H1 (cell line): ENCODE data around the gene CACNA1C. TPM values are rescaled to one million over a fixed set of nuclear protein-coding genes. Genes with fewer than 3 reads are reported as not detected.

Experiments used
- CTCF ChIA-PET: fragments of 300-600 bp; sonication (Branson Sonifier 250); formaldehyde crosslinking; loops from one replicate; lab custom pipeline; 2021; ENCODE audit not compliant: partially characterized antibody; lab: Charles Lee
- POLR2A ChIA-PET: fragments of 300-600 bp; sonication (Branson Sonifier 250); formaldehyde crosslinking; loops from one replicate; lab custom pipeline; 2021; ENCODE audit warnings: inconsistent platforms; ENCODE audit not compliant: partially characterized antibody; lab: Charles Lee
- DNase-seq, 2 experiments: peaks; one replicate each; pipeline versions ENCODE4 v3.0.0 to v3.0.0-alpha.2; 2010 to 2022; ENCODE audit warnings: low spot score in 2 of 2, low read depth in 1 of 2, mixed read lengths in 1 of 2
- FAIRE-seq: peaks from 2 replicates; lab custom pipeline; 2011; peaks lifted over from hg19 to GRCh38; lab: Jason Lieb, UNC
- H2AFZ ChIP-seq: 2 replicates; pipeline ENCODE4 v1.8.1; 2012; ENCODE audit warnings: low read length, inconsistent platforms
- H2AK5ac ChIP-seq: 2 replicates; pipeline ENCODE4 v1.6.1; 2013; ENCODE audit warnings: low read depth, low read length
- H2BK120ac ChIP-seq: replicated peaks from 2 replicates; pipeline ENCODE3; 2013; ENCODE audit warnings: low read depth, low read length, inconsistent platforms
- H2BK12ac ChIP-seq: 2 replicates; pipeline ENCODE4 v1.6.1; 2013; ENCODE audit warnings: low read depth, low read length
- H2BK15ac ChIP-seq: 2 replicates; pipeline ENCODE4 v1.6.1; 2013; ENCODE audit warnings: low read length
- H2BK20ac ChIP-seq: 2 replicates; pipeline ENCODE4 v1.6.1; 2013; ENCODE audit warnings: low read length
- H2BK5ac ChIP-seq: 2 replicates; pipeline ENCODE4 v1.6.1; 2013; ENCODE audit warnings: low read depth, low read length
- H3K14ac ChIP-seq: 2 replicates; pipeline ENCODE4 v1.6.1; 2013; ENCODE audit warnings: inconsistent platforms; ENCODE audit not compliant: insufficient read length
- H3K18ac ChIP-seq: 2 replicates; pipeline ENCODE4 v1.6.1; 2013; ENCODE audit warnings: low read length; ENCODE audit errors: extremely low read depth
- H3K23ac ChIP-seq: 2 replicates; pipeline ENCODE4 v1.6.1; 2013; ENCODE audit warnings: inconsistent platforms; ENCODE audit not compliant: insufficient read length
- H3K23me2 ChIP-seq: 2 replicates; pipeline ENCODE4 v1.6.1; 2013; ENCODE audit warnings: low read depth, low read length
- H3K27ac ChIP-seq: 2 replicates; pipeline ENCODE4 v1.6.1; 2011; ENCODE audit warnings: low read depth, low read length, inconsistent platforms
- H3K27me3 ChIP-seq, 4 experiments: replicated peaks in 1 of 4; 1 replicate in 1 of 4; 2 replicates in 3 of 4; pipeline versions ENCODE4 v1.6.1 to v1.8.1; 2011 to 2013; ENCODE audit warnings: low read length in 3 of 4, mild to moderate bottlenecking in 3 of 4, inconsistent platforms in 2 of 4, mixed read lengths in 2 of 4, moderate library complexity in 1 of 4; ENCODE audit not compliant: control insufficient read depth in 3 of 4, insufficient read depth in 3 of 4; ENCODE audit errors: extremely low read depth in 1 of 4
- H3K36me3 ChIP-seq, 4 experiments: 2 replicates each; pipeline versions ENCODE4 v1.6.1 to v1.8.1; 2011 to 2013; ENCODE audit warnings: mild to moderate bottlenecking in 4 of 4, low read length in 3 of 4, moderate library complexity in 2 of 4, control low read depth in 1 of 4, inconsistent platforms in 1 of 4; ENCODE audit not compliant: insufficient read depth in 4 of 4, control insufficient read depth in 2 of 4
- H3K4ac ChIP-seq: replicated peaks from 2 replicates; pipeline ENCODE3; 2013; ENCODE audit warnings: low read length, low read depth, mixed read lengths, inconsistent platforms; ENCODE audit not compliant: insufficient read length
- H3K4me1 ChIP-seq, 4 experiments: replicated peaks in 1 of 4; 1 replicate in 1 of 4; 2 replicates in 3 of 4; pipeline versions ENCODE4 v1.6.1 to v1.8.1; 2011 to 2013; ENCODE audit warnings: low read length in 3 of 4, inconsistent platforms in 2 of 4, mixed read lengths in 1 of 4; ENCODE audit not compliant: insufficient read depth in 4 of 4, control insufficient read depth in 3 of 4
- H3K4me2 ChIP-seq, 2 experiments: 2 replicates each; pipeline versions ENCODE4 v1.6.1 to v1.8.1; 2011 to 2013; ENCODE audit warnings: low read depth in 2 of 2, low read length in 2 of 2, control low read depth in 1 of 2, inconsistent platforms in 1 of 2, mild to moderate bottlenecking in 1 of 2; ENCODE audit not compliant: insufficient read depth in 1 of 2
- H3K4me3 ChIP-seq, 4 experiments: fragments of 200-600, 300-600 bp in 1 of 4; sonication (generic), shearing (Covaris generic), sonication (Bioruptor Twin) in 1 of 4; 2 replicates each; pipeline versions ENCODE4 v1.5.1 to v1.8.1; 2011 to 2016; ENCODE audit warnings: low read length in 4 of 4, low read depth in 3 of 4, control low read depth in 2 of 4, inconsistent platforms in 2 of 4, mild to moderate bottlenecking in 2 of 4, mixed read lengths in 1 of 4, moderate library complexity in 1 of 4; ENCODE audit not compliant: insufficient read depth in 2 of 4; ENCODE audit errors: extremely low read depth in 1 of 4
- H3K56ac ChIP-seq: replicated peaks from 2 replicates; pipeline ENCODE3; 2013; ENCODE audit warnings: low read depth, mild to moderate bottlenecking, mixed read lengths, low read length, inconsistent platforms; ENCODE audit not compliant: insufficient read length
- H3K79me1 ChIP-seq: 2 replicates; pipeline ENCODE4 v1.6.1; 2013; ENCODE audit warnings: low read depth, low read length, control low read depth
- H3K79me2 ChIP-seq, 2 experiments: 2 replicates each; pipeline versions ENCODE4 v1.6.1 to v1.8.1; 2012 to 2013; ENCODE audit warnings: low read length in 2 of 2, mild to moderate bottlenecking in 2 of 2, inconsistent platforms in 1 of 2; ENCODE audit not compliant: insufficient read depth in 2 of 2, control insufficient read depth in 1 of 2
- H3K9ac ChIP-seq, 4 experiments: replicated peaks in 1 of 4; 1 replicate in 1 of 4; 2 replicates in 3 of 4; pipeline versions ENCODE4 v1.6.1 to v1.8.1; 2011 to 2013; ENCODE audit warnings: low read depth in 3 of 4, low read length in 3 of 4, control low read depth in 2 of 4, mild to moderate bottlenecking in 2 of 4, moderate library complexity in 2 of 4, inconsistent platforms in 1 of 4; ENCODE audit errors: extremely low read depth in 1 of 4
- H3K9me3 ChIP-seq, 2 experiments: 2 replicates each; pipeline versions ENCODE4 v1.6.1 to v1.8.1; 2012 to 2013; ENCODE audit warnings: mild to moderate bottlenecking in 2 of 2, moderate library complexity in 2 of 2, control low read depth in 1 of 2, inconsistent platforms in 1 of 2, low read depth in 1 of 2, low read length in 1 of 2, mixed read lengths in 1 of 2; ENCODE audit not compliant: insufficient read depth in 2 of 2
- H4K20me1 ChIP-seq, 2 experiments: replicated peaks in 1 of 2; 2 replicates each; pipeline versions ENCODE3 to v1.8.1; 2011 to 2013; ENCODE audit warnings: inconsistent platforms in 2 of 2, low read length in 2 of 2, mild to moderate bottlenecking in 1 of 2; ENCODE audit not compliant: insufficient read depth in 2 of 2, control insufficient read depth in 1 of 2
- H4K5ac ChIP-seq: 2 replicates; pipeline ENCODE4 v1.6.1; 2013; ENCODE audit warnings: low read length, low read depth, mixed read lengths, inconsistent platforms; ENCODE audit not compliant: insufficient read length
- H4K8ac ChIP-seq: 2 replicates; pipeline ENCODE4 v1.8.0; 2013; ENCODE audit warnings: mild to moderate bottlenecking, moderate library complexity, low read length, inconsistent platforms; ENCODE audit not compliant: insufficient read depth; ENCODE audit errors: extremely low read depth
- H4K91ac ChIP-seq: replicated peaks from 2 replicates; pipeline ENCODE3; 2013; ENCODE audit warnings: low read length, mixed read lengths, inconsistent platforms; ENCODE audit not compliant: insufficient read length
- BCL11A ChIP-seq, 2 experiments: IDR thresholded peaks; one replicate each; pipeline ENCODE4 v1.6.1; 2011; ENCODE audit warnings: low read depth in 2 of 2, low read length in 2 of 2, mild to moderate bottlenecking in 2 of 2
- CREB1 ChIP-seq: IDR thresholded peaks from 2 replicates; pipeline ENCODE4 v1.6.1; 2012; ENCODE audit warnings: inconsistent platforms
- GABPA ChIP-seq: IDR thresholded peaks from 2 replicates; pipeline ENCODE4 v1.6.1; 2011; ENCODE audit warnings: mild to moderate bottlenecking, low read length, moderate library complexity, borderline replicate concordance; ENCODE audit not compliant: insufficient read depth
- JUN ChIP-seq: IDR thresholded peaks from 2 replicates; pipeline ENCODE4 v1.6.1; 2011; ENCODE audit warnings: low read depth, mild to moderate bottlenecking, improper control_type of control experiment, low read length
- JUND ChIP-seq: IDR thresholded peaks from 2 replicates; pipeline ENCODE4 v1.6.1; 2011; ENCODE audit warnings: mild to moderate bottlenecking, improper control_type of control experiment, low read length
- KDM1A ChIP-seq: fragments of 200-600, 300-600 bp; sonication (generic); IDR thresholded peaks from 2 replicates; pipeline ENCODE4 v1.7.1; 2016; ENCODE audit warnings: mild to moderate bottlenecking, low read length, borderline replicate concordance
- MAFK ChIP-seq: IDR thresholded peaks from 2 replicates; pipeline ENCODE4 v1.6.1; 2012; ENCODE audit warnings: low read depth, mild to moderate bottlenecking, improper control_type of control experiment, low read length
- POLR2AphosphoS5 ChIP-seq: IDR thresholded peaks from 2 replicates; pipeline ENCODE4 v1.6.1; 2011; ENCODE audit warnings: low read depth, low read length
- RBBP5 ChIP-seq: IDR thresholded peaks from 2 replicates; pipeline ENCODE4 v1.7.1; 2012; ENCODE audit warnings: low read depth, mild to moderate bottlenecking, inconsistent platforms, low read length, moderate library complexity, borderline replicate concordance
- SP2 ChIP-seq: IDR thresholded peaks from 2 replicates; pipeline ENCODE4 v1.6.1; 2012; ENCODE audit warnings: mild to moderate bottlenecking, low read length, inconsistent platforms
- SP4 ChIP-seq: IDR thresholded peaks from 2 replicates; pipeline ENCODE4 v1.6.1; 2012; ENCODE audit warnings: low read length, inconsistent platforms
- SRF ChIP-seq: IDR thresholded peaks from 2 replicates; pipeline ENCODE4 v1.6.1; 2011; ENCODE audit warnings: mild to moderate bottlenecking, low read depth, low read length, moderate library complexity
- SUZ12 ChIP-seq: fragments of 200-600 bp; sonication (generic); IDR thresholded peaks from 2 replicates; pipeline ENCODE4 v1.6.1; 2012; ENCODE audit warnings: mild to moderate bottlenecking, inconsistent platforms, low read length, moderate library complexity, mixed read lengths
- TAF7 ChIP-seq: optimal IDR thresholded peaks from 2 replicates; pipeline ENCODE3; 2011; ENCODE audit warnings: low read depth, mild to moderate bottlenecking, inconsistent platforms, low read length, moderate library complexity, borderline replicate concordance
- USF2 ChIP-seq: IDR thresholded peaks from 2 replicates; pipeline ENCODE4 v1.6.1; 2011; ENCODE audit warnings: low read length, improper control_type of control experiment
- WGBS, 2 experiments: shearing (Covaris generic) in 1 of 2; methylation state at CpG; one replicate each; pipeline versions ENCODE4 v1.1.6 to v1.1.7; 2013 to 2015; ENCODE audit warnings: low lambda C conversion rate in 2 of 2, mixed read lengths in 2 of 2, inconsistent platforms in 1 of 2, low coverage in 1 of 2, missing lambda C conversion rate in 1 of 2; ENCODE audit not compliant: insufficient replicate concordance in 2 of 2, insufficient coverage in 1 of 2, insufficient read length in 1 of 2; ENCODE audit errors: extremely low coverage in 1 of 2, missing lambda C conversion rate in 1 of 2; 5-methylcytosine and 5-hydroxymethylcytosine counted together
- polyA plus RNA-seq, 7 experiments: library from polyadenylated mRNA; depleted of rRNA in 3 of 7; stranded (reverse) in 5 of 7; unstranded in 2 of 7; fragments of >200 nt in 5 of 7; fragments of 200-250 nt in 2 of 7; gene quantifications; 1 replicate in 5 of 7; 2 replicates in 1 of 7; 4 replicates in 1 of 7; pipeline versions ENCODE4 v1.2.1 to v1.2.3, GENCODE V29; 2011 to 2013; ENCODE audit warnings: missing spikeins in 2 of 7, mixed read lengths in 2 of 7
- total RNA-seq: library from RNA; stranded (reverse); fragmentation: NEBNext Ultra II Directional; extraction: Animal tissue kit (Norgen Biotek cat#: 25700); gene quantifications from 2 replicates; pipeline ENCODE4 v1.2.1, GENCODE V29; 2021

Gene CACNA1C
- total and polyA plus RNA-seq, 2 of the 8 experiments (the other 6 are each of a cell fraction or from before 2014, with no cell fraction given) = 1.3 TPM

DNA sequence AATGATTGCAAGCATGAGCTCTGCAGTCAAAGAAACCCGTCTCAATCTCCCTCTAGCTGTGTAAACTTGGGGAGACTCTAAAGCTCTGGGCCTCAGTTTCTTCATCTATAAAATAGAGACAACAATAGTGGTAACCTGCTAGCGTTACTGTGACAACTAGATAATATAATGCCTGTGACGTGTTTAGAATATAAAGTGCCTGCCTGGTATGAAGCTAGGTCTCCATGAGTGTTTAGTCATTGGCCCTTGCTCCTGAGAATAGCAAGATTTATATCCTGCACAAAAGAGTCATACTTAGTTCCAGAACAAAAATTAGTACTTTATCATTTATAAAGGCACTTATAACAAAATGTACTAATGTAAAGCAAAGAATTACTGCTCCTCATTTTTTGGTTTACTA, 39.7 kb upstream of the CACNA1C start:
- Histone ChIP-seq H3K14ac (no peak overlapping the region), H4K5ac (no peak overlapping the region), H3K36me3 (no peaks in the 10 kb centered on the region; a peak in 1 of 8 replicates), H2AK5ac (no peak overlapping the region), H4K8ac (no peak overlapping the region), H2BK20ac (no peak overlapping the region), H2BK5ac (no peak overlapping the region), H3K56ac (no peak overlapping the region), H3K23me2 (no peaks in the 10 kb centered on the region), H3K4me1 (peaks cover 2 to 5% (median 3%) of the 10 kb centered on the region in 4 experiments; a peak in 5 of 7 replicates), H2BK12ac (no peak overlapping the region), H3K4me2 (no peak overlapping the region), H3K23ac (no peak overlapping the region), H3K79me1 (no peaks in the 10 kb centered on the region), H2BK15ac (no peak overlapping the region), H2AFZ (no peak overlapping the region), H4K20me1 (no peaks in the 10 kb centered on the region), H3K9me3 (no peaks in the 10 kb centered on the region), H3K18ac (no peak overlapping the region), H3K79me2 (no peaks in the 10 kb centered on the region), H3K9ac (no peak overlapping the region), H3K4ac (no peak overlapping the region), H4K91ac (no peak overlapping the region), H3K27ac (no peak overlapping the region), H2BK120ac (no peak overlapping the region), H3K27me3 (no peaks in the 10 kb centered on the region), H3K4me3 (no peak overlapping the region)
- 85% methylated on average over 3 of the region's 3 CpGs; no CpG with 5 or more reads in 1 of the 2 experiments for WGBS, 2 experiments
- POLR2A ChIA-PET = no interaction called here
- no peak for DNase-seq
- FAIRE-seq = no peak
- CTCF ChIA-PET = interaction anchor here (0.6 to 6.5 kb wide), 9 partner anchors 9 to 1109 kb away, joined by 3 to 43 read pairs (median 3); no protein-coding TSS in a partner anchor
- TF ChIP-seq BCL11A (IDR thresholded peaks at IDR 0.05; ENCODE audit: low read depth in 2 of 2, low read length in 2 of 2) (no peak), POLR2AphosphoS5 (no peak), SP4 (no peak), RBBP5 (no peak), TAF7 (no peak), USF2 (no peak), JUN (no peak), CREB1 (no peak), SP2 (no peak), SUZ12 (no peak), SRF (no peak), GABPA (no peak), JUND (no peak), KDM1A (no peak), MAFK (no peak)
